ENCODE results near the gene PNMA5.
A peak's percentile ranks its signal among the peaks of the same experiment; 100 is the strongest.

PNMA5 gene

DNA sequence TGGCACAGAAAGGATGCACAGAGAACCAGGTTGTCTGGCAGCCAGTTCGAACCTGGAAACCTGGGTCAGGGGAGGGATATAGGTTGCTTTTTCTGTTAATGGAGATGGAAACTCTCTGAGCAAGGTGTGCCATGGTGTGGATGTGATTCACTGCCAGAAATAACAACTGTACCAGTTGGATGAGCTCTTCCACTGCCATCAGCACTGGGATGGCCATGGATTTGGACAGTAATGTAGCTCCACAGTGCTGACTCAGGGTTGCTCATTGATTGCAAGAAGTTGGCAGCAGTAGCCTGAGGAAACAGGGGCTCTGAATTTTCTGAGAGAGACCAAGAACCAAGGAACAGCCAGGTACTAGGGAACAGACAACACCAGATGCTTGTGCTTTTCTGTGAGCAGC, 33.8 kb downstream of the PNMA5 start:
- Histone ChIP-seq H3K4me3 (replicated peaks; ENCODE audit: insufficient read depth, low read length) (no peak overlapping the region), H3K27ac (replicated peaks) (no peak overlapping the region), H3K27me3 (ENCODE audit: insufficient read depth, poor library complexity, severe bottlenecking) (no peaks in the 10 kb centered on the region)
- TF ChIP-seq, protein P1, sequence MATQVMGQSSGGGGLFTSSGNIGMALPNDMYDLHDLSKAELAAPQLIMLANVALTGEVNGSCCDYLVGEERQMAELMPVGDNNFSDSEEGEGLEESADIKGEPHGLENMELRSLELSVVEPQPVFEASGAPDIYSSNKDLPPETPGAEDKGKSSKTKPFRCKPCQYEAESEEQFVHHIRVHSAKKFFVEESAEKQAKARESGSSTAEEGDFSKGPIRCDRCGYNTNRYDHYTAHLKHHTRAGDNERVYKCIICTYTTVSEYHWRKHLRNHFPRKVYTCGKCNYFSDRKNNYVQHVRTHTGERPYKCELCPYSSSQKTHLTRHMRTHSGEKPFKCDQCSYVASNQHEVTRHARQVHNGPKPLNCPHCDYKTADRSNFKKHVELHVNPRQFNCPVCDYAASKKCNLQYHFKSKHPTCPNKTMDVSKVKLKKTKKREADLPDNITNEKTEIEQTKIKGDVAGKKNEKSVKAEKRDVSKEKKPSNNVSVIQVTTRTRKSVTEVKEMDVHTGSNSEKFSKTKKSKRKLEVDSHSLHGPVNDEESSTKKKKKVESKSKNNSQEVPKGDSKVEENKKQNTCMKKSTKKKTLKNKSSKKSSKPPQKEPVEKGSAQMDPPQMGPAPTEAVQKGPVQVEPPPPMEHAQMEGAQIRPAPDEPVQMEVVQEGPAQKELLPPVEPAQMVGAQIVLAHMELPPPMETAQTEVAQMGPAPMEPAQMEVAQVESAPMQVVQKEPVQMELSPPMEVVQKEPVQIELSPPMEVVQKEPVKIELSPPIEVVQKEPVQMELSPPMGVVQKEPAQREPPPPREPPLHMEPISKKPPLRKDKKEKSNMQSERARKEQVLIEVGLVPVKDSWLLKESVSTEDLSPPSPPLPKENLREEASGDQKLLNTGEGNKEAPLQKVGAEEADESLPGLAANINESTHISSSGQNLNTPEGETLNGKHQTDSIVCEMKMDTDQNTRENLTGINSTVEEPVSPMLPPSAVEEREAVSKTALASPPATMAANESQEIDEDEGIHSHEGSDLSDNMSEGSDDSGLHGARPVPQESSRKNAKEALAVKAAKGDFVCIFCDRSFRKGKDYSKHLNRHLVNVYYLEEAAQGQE (IDR thresholded peaks at IDR 0.05; ENCODE audit: insufficient replicate concordance, low read depth) = no peak
- TF ChIP-seq GABPA (IDR thresholded peaks at IDR 0.05; ENCODE audit: low read depth) (no peak), POLR2AphosphoS5 (IDR thresholded peaks at IDR 0.05; ENCODE audit: low read depth) (no peak), SPI1 (IDR thresholded peaks at IDR 0.05; ENCODE audit: borderline replicate concordance, low read depth) (no peak)
- TF ChIP-seq, protein P2, sequence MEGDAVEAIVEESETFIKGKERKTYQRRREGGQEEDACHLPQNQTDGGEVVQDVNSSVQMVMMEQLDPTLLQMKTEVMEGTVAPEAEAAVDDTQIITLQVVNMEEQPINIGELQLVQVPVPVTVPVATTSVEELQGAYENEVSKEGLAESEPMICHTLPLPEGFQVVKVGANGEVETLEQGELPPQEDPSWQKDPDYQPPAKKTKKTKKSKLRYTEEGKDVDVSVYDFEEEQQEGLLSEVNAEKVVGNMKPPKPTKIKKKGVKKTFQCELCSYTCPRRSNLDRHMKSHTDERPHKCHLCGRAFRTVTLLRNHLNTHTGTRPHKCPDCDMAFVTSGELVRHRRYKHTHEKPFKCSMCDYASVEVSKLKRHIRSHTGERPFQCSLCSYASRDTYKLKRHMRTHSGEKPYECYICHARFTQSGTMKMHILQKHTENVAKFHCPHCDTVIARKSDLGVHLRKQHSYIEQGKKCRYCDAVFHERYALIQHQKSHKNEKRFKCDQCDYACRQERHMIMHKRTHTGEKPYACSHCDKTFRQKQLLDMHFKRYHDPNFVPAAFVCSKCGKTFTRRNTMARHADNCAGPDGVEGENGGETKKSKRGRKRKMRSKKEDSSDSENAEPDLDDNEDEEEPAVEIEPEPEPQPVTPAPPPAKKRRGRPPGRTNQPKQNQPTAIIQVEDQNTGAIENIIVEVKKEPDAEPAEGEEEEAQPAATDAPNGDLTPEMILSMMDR (IDR thresholded peaks at IDR 0.05; ENCODE audit: insufficient read depth, low read length) = no peak
- no peak for DNase-seq (ENCODE audit: low read depth in 1 of 2, low spot score in 1 of 2)

DNA sequence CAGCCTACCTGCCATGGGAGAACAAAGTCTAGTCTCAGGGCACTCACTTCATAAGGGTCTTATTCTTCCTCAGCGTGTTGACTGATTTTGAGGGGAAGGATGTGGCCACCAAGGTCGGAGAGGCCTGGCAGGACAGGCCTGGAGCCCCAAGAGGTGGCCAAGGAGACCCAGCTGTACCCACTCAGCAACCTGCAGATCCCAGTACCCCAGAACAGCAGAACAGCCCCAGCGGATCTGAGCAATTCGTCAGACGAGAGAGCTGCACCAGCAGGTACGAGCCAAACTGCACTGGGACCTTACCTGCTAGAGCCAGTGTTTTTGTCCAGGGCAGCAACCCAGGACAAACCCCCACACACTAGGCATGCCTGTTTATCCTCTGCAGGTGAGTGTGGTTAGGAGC, 34.3 kb downstream of the PNMA5 start:
- no peak overlapping the region for H3K4me3 ChIP-seq (replicated peaks; ENCODE audit: insufficient read depth, low read length)
- DNase-seq (ENCODE audit: low read depth in 1 of 2, low spot score in 1 of 2) = no peak
- no peak for TF ChIP-seq GABPA (IDR thresholded peaks at IDR 0.05; ENCODE audit: low read depth)
- no peak for TF ChIP-seq SPI1 (IDR thresholded peaks at IDR 0.05; ENCODE audit: borderline replicate concordance, low read depth)
- TF ChIP-seq, protein P1 (IDR thresholded peaks at IDR 0.05; ENCODE audit: insufficient replicate concordance, low read depth) = no peak
- no peak for TF ChIP-seq POLR2AphosphoS5 (IDR thresholded peaks at IDR 0.05; ENCODE audit: low read depth)
- TF ChIP-seq, protein P2 (IDR thresholded peaks at IDR 0.05; ENCODE audit: insufficient read depth, low read length) = no peak
- no peak overlapping the region for H3K27ac ChIP-seq (replicated peaks)
- no peaks in the 10 kb centered on the region for H3K27me3 ChIP-seq (ENCODE audit: insufficient read depth, poor library complexity, severe bottlenecking)

DNA sequence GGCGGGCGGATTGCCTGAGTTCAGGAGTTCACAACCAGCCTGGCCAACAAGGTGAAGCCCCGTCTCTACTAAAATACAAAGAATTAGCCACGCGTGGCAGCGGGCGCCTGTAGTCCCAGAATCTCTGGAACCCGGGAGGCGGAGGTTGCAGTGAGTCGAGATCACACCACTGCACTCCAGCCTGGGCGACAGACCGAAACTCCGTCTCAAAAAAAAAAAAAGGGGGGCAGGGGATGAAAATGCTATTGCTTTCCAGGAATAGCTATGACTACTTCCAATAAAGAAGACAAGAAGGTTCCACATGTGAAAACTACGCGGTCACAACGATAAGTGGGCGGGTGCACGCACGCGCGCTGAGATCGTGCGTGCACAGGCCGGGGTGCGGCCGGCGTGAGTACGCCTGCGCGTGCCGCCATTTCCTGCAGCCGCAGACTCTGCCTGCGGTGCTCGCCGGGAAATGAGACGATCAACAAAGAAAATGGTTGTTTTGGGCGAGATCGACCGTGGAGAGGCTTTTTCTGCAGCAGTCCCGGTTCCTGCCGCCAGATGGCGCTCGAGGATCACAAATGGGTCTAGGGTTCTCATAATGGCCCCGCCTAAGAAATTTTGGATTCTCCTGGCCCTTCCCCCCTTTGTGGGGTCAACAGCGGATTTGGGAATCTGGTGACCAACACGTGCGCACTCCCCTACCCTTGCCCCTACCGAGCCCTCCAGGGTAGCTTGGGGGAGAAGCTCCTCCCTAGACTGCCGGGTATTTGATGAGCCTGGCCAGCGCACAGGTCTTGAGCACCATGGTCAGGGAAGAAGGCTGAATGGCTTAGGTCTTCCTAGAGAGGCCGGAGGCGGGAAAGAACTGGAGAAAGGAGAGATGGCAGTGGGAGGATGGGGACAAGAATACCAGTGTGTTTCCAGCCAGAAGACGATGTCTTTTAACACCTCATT, 35.1 kb downstream of the PNMA5 start:
- DNase-seq (ENCODE audit: low read depth in 1 of 2, low spot score in 1 of 2) = peak; percentile 77 to 90
- H3K27ac ChIP-seq (replicated peaks) = peak overlapping the region; percentile 85
- TF ChIP-seq, protein P2 (IDR thresholded peaks at IDR 0.05; ENCODE audit: insufficient read depth, low read length) = peak; percentile 29
- TF ChIP-seq SPI1 (IDR thresholded peaks at IDR 0.05; ENCODE audit: borderline replicate concordance, low read depth) (no peak), POLR2AphosphoS5 (IDR thresholded peaks at IDR 0.05; ENCODE audit: low read depth) (peak; percentile 36; the same call in 1 of the 2 replicates), GABPA (IDR thresholded peaks at IDR 0.05; ENCODE audit: low read depth) (no peak)
- TF ChIP-seq, protein P1 (IDR thresholded peaks at IDR 0.05; ENCODE audit: insufficient replicate concordance, low read depth) = no peak
- H3K4me3 ChIP-seq (replicated peaks; ENCODE audit: insufficient read depth, low read length) = peak overlapping the region; percentile 34
- H3K27me3 ChIP-seq (ENCODE audit: insufficient read depth, poor library complexity, severe bottlenecking) = no peaks in the 10 kb centered on the region

All from HL-60 (cell line).